GM12801 (cell line): ENCODE measurements around the gene PWP1.

Experiments
- TF ChIP-seq, protein P1 (sequence below): IDR thresholded peaks from one replicate; pipeline ENCODE4 v1.5.1; 2011; ENCODE audit warnings: control low read depth; ENCODE audit not compliant: insufficient read length; ENCODE audit errors: extremely low read depth

The PWP1 gene

DNA sequence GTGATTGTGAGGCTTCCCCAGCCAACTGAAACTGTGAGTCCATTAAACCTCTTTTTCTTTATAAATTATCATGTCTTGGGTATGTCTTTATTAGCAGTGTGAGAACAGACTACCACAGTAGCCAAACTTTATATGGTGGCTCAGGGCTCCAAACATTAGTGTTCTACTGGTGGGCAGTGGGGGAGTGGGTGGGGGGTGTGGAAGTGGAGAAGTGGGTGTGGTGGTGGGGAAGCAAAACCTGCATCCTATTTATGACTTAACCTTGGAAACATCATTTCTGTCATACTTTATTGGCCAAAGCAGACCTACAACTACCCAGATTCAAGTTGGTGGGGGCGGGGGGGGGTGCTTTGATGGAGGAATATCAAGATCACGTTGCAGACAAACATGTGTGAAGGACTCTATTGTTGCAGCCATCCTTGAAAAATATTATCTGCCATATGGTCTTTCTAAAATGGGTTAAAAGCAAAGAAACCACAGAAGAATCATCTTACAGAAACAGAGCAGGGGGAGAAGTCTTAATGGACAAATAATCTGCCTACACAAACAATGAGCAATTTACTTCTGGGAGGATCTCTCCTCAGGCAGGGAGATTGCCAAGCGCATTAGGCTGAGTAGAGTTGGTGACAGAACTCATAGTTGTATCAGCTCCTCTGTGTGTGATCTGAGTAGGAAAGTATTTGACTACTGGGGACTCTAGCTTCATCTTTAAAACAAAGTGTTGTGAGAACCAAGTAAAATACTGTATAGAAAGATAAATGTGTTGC, 1.4 kb upstream of the PWP1 start:
- TF ChIP-seq, protein P1, sequence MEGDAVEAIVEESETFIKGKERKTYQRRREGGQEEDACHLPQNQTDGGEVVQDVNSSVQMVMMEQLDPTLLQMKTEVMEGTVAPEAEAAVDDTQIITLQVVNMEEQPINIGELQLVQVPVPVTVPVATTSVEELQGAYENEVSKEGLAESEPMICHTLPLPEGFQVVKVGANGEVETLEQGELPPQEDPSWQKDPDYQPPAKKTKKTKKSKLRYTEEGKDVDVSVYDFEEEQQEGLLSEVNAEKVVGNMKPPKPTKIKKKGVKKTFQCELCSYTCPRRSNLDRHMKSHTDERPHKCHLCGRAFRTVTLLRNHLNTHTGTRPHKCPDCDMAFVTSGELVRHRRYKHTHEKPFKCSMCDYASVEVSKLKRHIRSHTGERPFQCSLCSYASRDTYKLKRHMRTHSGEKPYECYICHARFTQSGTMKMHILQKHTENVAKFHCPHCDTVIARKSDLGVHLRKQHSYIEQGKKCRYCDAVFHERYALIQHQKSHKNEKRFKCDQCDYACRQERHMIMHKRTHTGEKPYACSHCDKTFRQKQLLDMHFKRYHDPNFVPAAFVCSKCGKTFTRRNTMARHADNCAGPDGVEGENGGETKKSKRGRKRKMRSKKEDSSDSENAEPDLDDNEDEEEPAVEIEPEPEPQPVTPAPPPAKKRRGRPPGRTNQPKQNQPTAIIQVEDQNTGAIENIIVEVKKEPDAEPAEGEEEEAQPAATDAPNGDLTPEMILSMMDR, result no peak

GRCh38 chr12:107684990-107685359, 624 bp upstream of the PWP1 start:
- TF ChIP-seq, protein P1, result no peak

DNA sequence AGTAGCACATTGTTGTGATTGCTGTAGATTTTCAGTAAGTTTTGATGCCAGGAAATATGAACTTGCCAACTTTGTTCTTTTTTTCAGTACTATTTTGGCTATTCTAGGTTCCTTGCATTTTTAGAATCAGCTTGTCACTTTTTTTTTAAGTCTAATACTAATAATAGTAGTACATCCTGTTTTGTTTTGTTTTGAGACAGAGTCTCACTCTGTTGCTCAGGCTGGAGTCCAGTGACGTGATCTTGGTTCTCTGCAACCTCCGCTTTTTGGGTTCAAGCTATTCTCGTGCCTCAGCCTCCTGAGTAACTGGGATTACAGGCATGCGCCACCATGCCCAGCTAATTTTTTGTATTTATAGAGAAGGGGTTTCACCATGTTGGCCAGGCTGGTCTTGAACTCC, 16.5 kb downstream of the PWP1 start:
- TF ChIP-seq, protein P1, result no peak

DNA sequence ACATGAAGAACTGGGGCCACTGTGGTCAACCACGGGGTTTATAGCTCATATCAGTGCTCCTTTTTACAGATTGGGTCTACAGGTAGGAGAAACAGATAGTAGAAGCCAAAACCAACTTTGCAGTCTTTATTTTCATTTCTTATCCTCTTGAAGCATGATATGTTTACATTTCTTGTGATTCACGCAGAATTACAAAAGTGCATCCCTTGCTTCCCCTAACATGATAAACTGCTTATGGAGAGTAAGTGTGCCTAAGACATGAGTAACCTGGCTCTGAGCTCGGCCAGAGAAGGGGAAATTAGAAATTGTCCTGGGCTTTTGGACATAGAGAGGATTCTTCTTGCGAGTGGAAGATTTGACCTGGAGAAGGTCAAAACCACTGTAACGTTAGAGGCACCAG, 18.4 kb downstream of the PWP1 start:
- TF ChIP-seq, protein P1, result no peak

- TF ChIP-seq, protein P1, result no peak
Measured at GRCh38 chr12:107715780-107716179, 30.2 kb downstream of the PWP1 start.

DNA sequence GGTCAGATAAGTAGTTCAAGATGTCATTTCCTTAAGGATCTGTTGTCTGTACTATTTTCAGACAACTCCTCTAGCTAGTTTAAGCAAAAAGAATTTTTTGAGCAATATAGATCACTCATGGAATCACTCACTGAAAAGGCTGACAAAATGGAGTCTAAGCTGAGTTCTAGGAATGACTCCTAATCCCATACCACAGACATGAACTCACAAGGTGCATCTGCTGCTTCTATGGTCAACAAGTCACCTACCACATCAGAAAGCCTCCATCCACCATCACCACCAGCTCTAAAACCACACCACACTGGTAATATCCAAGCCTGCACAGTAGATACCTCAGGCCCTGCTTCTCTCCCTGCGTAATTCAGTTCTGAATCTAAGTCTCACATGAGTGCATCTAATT, 33.0 kb downstream of the PWP1 start:
- TF ChIP-seq, protein P1, result no peak

- TF ChIP-seq, protein P1, result no peak
Measured at GRCh38 chr12:107730618-107731341, 45.2 kb downstream of the PWP1 start.
